Endodermal cell (in vitro differentiated cells): ENCODE results near the gene UGT1A4. TPM values are rescaled to one million over a fixed set of nuclear protein-coding genes. Genes with fewer than 3 reads are reported as not detected.

Experiments
- DNase-seq: peaks from one replicate; pipeline ENCODE4 v3.0.0-alpha.2; 2017
- H3K27ac ChIP-seq: 2 replicates; pipeline ENCODE4 v1.5.1; 2013; ENCODE audit warnings: mild to moderate bottlenecking, low read depth, low read length, moderate library complexity
- H3K27me3 ChIP-seq: 2 replicates; pipeline ENCODE4 v1.6.1; 2013; ENCODE audit warnings: mild to moderate bottlenecking, low read length, moderate library complexity; ENCODE audit not compliant: insufficient read depth, control insufficient read depth, poor library complexity, severe bottlenecking
- H3K36me3 ChIP-seq: 2 replicates; pipeline ENCODE4 v1.7.0; 2013; ENCODE audit warnings: mild to moderate bottlenecking, low read length, moderate library complexity; ENCODE audit not compliant: control insufficient read depth, insufficient read depth
- H3K4me1 ChIP-seq: one replicate; pipeline ENCODE4 v1.7.0; 2013; ENCODE audit warnings: low read length; ENCODE audit not compliant: control insufficient read depth, insufficient read depth
- H3K4me3 ChIP-seq: 2 replicates; pipeline ENCODE4 v1.5.1; 2013; ENCODE audit warnings: mild to moderate bottlenecking, low read length, moderate library complexity
- H3K9ac ChIP-seq: 2 replicates; pipeline ENCODE4 v1.6.1; 2013; ENCODE audit warnings: mild to moderate bottlenecking, low read length, moderate library complexity; ENCODE audit not compliant: poor library complexity, severe bottlenecking; ENCODE audit errors: extremely low read depth
- H3K9me3 ChIP-seq: 2 replicates; pipeline ENCODE4 v1.6.1; 2013; ENCODE audit warnings: mild to moderate bottlenecking, low read length, moderate library complexity; ENCODE audit not compliant: control insufficient read depth
- H3K27ac Mint-ChIP-seq: 2 replicates; pipeline ENCODE4 v1.8.0; 2020; ENCODE audit warnings: mixed read lengths
- H3K27me3 Mint-ChIP-seq: 2 replicates; pipeline ENCODE4 v1.8.0; 2021; ENCODE audit warnings: mild to moderate bottlenecking, mixed read lengths; ENCODE audit not compliant: insufficient read depth
- H3K36me3 Mint-ChIP-seq: 2 replicates; pipeline ENCODE4 v1.8.0; 2020; ENCODE audit warnings: low read depth, mixed read lengths
- H3K4me1 Mint-ChIP-seq: 2 replicates; pipeline ENCODE4 v1.8.0; 2020; ENCODE audit warnings: mixed read lengths
- H3K4me3 Mint-ChIP-seq: 2 replicates; pipeline ENCODE4 v1.8.0; 2020; ENCODE audit warnings: mild to moderate bottlenecking, moderate library complexity, mixed read lengths
- H3K9me3 Mint-ChIP-seq: 2 replicates; pipeline ENCODE4 v1.8.0; 2020; ENCODE audit warnings: mild to moderate bottlenecking, mixed read lengths
- WGBS, 2 experiments: methylation state at CpG; one replicate each; pipeline versions ENCODE4 v1.1.5 to v1.1.7; 2013; ENCODE audit warnings: missing lambda C conversion rate in 2 of 2, mixed read lengths in 1 of 2; ENCODE audit not compliant: insufficient coverage in 1 of 2, insufficient read length in 1 of 2; 5-methylcytosine and 5-hydroxymethylcytosine counted together
- total RNA-seq, 2 donors: library from RNA; stranded (reverse); fragmentation: NEBNext Ultra II Directional in 1 of 2; extraction: Animal tissue kit (Norgen Biotek cat#: 25700) in 1 of 2; gene quantifications; 2 replicates in 1 of 2; 3 replicates in 1 of 2; pipeline ENCODE4 v1.2.1, GENCODE V29; 2021
- TF ChIP-seq, protein P1 (sequence below): fragments of 200-600 bp; sonication (generic); conservative IDR thresholded peaks from 2 replicates; pipeline ENCODE4 v1.5.0; 2021; ENCODE audit warnings: antibody characterized with exemption, mild to moderate bottlenecking

UGT1A4 gene
- total RNA-seq, 2 donors from 2014 or later: not detected

DNA sequence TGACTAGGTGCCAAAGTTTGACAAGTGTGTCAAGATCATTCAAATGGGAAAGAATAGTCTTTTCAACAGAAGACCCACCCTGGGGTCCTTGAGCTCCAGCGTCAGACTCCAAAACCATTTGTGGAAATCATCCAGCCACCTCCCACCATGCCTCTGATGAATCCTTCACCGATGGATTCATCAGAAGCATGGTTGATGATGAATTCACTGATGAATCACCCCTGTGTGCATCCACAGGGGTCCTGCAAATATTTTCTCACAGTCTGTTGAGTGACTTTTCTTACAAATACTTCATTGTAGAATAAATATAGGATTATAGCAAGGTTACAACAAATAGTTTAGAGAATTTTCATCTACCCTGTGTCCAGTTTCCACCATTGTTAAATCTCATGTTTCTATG is 42.5 kb upstream of the UGT1A4 start:
- H3K27ac ChIP-seq: no peak overlapping the region
- Mint-ChIP-seq H3K27me3 (peaks cover 12% of the 10 kb centered on the region), H3K4me1 (no peaks in the 10 kb centered on the region), H3K36me3 (no peaks in the 10 kb centered on the region), H3K9me3 (no peaks in the 10 kb centered on the region), H3K27ac (no peak overlapping the region), H3K4me3 (no peak overlapping the region)
- H3K27me3 ChIP-seq: peaks cover 9% of the 10 kb centered on the region
- no peak overlapping the region for H3K4me3 ChIP-seq
- H3K9me3 ChIP-seq: no peaks in the 10 kb centered on the region
- 80 to 84% methylated on average over 1 to 2 of the region's 2 CpGs for WGBS, 2 experiments
- DNase-seq: no peak
- no peaks in the 10 kb centered on the region for H3K4me1 ChIP-seq
- no peak overlapping the region for H3K9ac ChIP-seq
- H3K36me3 ChIP-seq: no peaks in the 10 kb centered on the region
- TF ChIP-seq, protein P1, sequence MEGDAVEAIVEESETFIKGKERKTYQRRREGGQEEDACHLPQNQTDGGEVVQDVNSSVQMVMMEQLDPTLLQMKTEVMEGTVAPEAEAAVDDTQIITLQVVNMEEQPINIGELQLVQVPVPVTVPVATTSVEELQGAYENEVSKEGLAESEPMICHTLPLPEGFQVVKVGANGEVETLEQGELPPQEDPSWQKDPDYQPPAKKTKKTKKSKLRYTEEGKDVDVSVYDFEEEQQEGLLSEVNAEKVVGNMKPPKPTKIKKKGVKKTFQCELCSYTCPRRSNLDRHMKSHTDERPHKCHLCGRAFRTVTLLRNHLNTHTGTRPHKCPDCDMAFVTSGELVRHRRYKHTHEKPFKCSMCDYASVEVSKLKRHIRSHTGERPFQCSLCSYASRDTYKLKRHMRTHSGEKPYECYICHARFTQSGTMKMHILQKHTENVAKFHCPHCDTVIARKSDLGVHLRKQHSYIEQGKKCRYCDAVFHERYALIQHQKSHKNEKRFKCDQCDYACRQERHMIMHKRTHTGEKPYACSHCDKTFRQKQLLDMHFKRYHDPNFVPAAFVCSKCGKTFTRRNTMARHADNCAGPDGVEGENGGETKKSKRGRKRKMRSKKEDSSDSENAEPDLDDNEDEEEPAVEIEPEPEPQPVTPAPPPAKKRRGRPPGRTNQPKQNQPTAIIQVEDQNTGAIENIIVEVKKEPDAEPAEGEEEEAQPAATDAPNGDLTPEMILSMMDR: no peak

DNA sequence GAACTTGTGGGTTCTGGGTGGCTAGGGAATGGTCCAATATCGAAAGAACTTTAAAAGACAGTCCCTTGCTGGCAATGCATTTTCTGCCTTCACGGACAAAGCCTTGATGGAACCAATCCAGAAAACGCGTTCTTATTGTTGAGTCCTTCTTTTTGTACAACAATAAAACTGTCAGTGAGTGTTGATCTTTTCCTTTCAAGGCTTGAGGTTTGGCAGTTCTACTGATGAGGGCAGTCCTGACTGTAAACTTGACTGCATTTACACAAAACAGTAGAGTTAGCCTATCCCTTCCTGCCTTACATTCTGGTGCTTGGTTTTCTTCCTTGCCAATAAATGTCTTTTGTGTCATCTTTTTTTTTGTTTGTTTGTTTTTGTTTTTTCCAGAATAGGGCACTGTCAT is 39.3 kb upstream of the UGT1A4 start:
- Histone ChIP-seq H3K36me3 (no peaks in the 10 kb centered on the region), H3K27me3 (peaks cover 9% of the 10 kb centered on the region), H3K9me3 (no peaks in the 10 kb centered on the region), H3K4me3 (no peak overlapping the region), H3K27ac (no peak overlapping the region), H3K4me1 (no peaks in the 10 kb centered on the region), H3K9ac (no peak overlapping the region)
- no peak for DNase-seq
- H3K4me1 Mint-ChIP-seq: no peaks in the 10 kb centered on the region
- H3K4me3 Mint-ChIP-seq: no peak overlapping the region
- no peaks in the 10 kb centered on the region for H3K9me3 Mint-ChIP-seq
- H3K36me3 Mint-ChIP-seq: no peaks in the 10 kb centered on the region
- H3K27ac Mint-ChIP-seq: no peak overlapping the region
- peaks cover 7% of the 10 kb centered on the region for H3K27me3 Mint-ChIP-seq
- TF ChIP-seq, protein P1: no peak
- WGBS, 2 experiments: 88 to 91% methylated on average over 2 to 4 of the region's 4 CpGs

DNA sequence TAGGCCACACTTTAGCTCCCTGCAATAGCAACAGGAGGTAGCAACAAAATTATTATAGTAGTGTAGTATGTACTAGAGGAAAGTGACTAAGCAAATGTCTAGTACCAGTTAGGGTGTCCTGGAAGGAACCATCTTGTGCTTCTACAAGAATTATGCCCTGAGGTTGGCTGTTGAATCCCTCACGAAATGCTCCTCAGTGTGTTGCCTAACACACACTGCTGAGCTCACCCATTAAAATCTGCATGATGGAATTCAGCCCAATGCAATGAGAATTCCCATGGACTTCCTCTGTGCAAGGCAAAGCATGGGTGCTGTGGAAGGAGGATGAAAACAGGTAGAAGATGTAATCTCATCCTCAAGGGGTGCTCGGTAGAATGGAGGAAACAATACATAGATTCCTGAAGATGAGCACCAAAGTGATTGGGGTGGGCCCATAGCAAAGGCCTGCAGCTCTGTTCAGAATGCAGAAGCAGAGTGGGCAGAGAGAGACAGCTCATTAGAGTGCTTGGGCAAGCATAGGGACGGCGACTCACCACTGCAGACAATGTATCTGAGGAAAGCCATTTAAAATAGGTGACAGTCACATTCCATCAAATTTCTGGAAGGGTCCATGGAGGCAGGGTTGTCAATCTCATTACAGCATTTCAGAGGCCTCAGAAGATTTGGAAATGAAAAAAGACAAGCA is 38.0 kb upstream of the UGT1A4 start:
- Histone ChIP-seq H3K27ac (no peak overlapping the region), H3K27me3 (peaks cover 9% of the 10 kb centered on the region), H3K36me3 (no peaks in the 10 kb centered on the region), H3K9me3 (no peaks in the 10 kb centered on the region), H3K9ac (no peak overlapping the region), H3K4me1 (no peaks in the 10 kb centered on the region), H3K4me3 (no peak overlapping the region)
- H3K27ac Mint-ChIP-seq: no peak overlapping the region
- no peak for DNase-seq
- peaks cover 7% of the 10 kb centered on the region for H3K27me3 Mint-ChIP-seq
- no peaks in the 10 kb centered on the region for H3K9me3 Mint-ChIP-seq
- no peak overlapping the region for H3K4me3 Mint-ChIP-seq
- 85 to 88% methylated on average over 3 to 4 of the region's 4 CpGs for WGBS, 2 experiments
- no peaks in the 10 kb centered on the region for H3K4me1 Mint-ChIP-seq
- H3K36me3 Mint-ChIP-seq: no peaks in the 10 kb centered on the region
- TF ChIP-seq, protein P1: no peak
